Muscle layer of colon (tissue), 2 donors: ENCODE results near the gene RPS6KA4.

ENCODE experiments used
- H3K27ac ChIP-seq: one replicate; pipeline ENCODE4 v1.7.0; 2013; ENCODE audit warnings: low read depth, mild to moderate bottlenecking, low read length, moderate library complexity
- H3K27me3 ChIP-seq, 2 donors: one replicate each; pipeline ENCODE4 v1.7.0; 2013; ENCODE audit warnings: low read length in 2 of 2, mild to moderate bottlenecking in 2 of 2; ENCODE audit not compliant: insufficient read depth in 2 of 2, control insufficient read depth in 1 of 2
- H3K36me3 ChIP-seq: one replicate; pipeline ENCODE4 v1.7.0; 2013; ENCODE audit warnings: mild to moderate bottlenecking, low read length; ENCODE audit not compliant: insufficient read depth
- H3K4me1 ChIP-seq: one replicate; pipeline ENCODE4 v1.7.0; 2013; ENCODE audit warnings: mild to moderate bottlenecking, low read length; ENCODE audit not compliant: insufficient read depth
- H3K4me3 ChIP-seq, 2 donors: one replicate each; pipeline ENCODE4 v1.7.0; 2013; ENCODE audit warnings: low read length in 2 of 2, low read depth in 1 of 2, mild to moderate bottlenecking in 1 of 2, moderate library complexity in 1 of 2
- H3K9ac ChIP-seq: one replicate; pipeline ENCODE4 v1.7.0; 2013; ENCODE audit warnings: low read length
- H3K9me3 ChIP-seq: one replicate; pipeline ENCODE4 v1.7.0; 2013; ENCODE audit warnings: mild to moderate bottlenecking, low read length
- donor health status: abdominal sarcoma.
- donor health status: Adenocarcinoma of cecum.

Gene RPS6KA4

GRCh38 chr11:64387916-64388315 is 29.0 kb downstream of the RPS6KA4 start:
- H3K4me1 ChIP-seq, result peaks cover 28% of the 10 kb centered on the region

DNA sequence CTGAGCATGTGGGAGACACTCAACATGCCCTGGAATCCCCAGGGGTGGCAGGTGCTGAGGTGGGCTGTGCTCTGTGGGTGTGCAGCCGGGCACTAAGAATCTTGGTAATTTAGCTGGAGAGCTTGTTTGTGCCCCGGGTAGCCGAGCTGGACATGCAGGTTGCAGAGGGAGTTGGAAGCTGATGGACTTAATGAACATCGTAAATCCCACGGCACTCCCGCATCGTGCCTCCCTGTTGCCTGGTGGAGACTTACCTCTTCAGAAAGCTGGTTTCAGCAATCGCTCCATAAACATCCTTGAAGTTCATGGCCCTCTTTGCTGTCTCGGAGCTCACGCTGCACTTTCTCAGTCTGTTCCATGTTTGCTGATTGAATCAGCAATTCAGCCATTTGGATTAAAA is 29.9 kb downstream of the RPS6KA4 start:
- no peaks in the 10 kb centered on the region for H3K36me3 ChIP-seq
- H3K9me3 ChIP-seq, result no peaks in the 10 kb centered on the region
- peaks cover 28% of the 10 kb centered on the region for H3K4me1 ChIP-seq

More at GRCh38 chr11:64387916-64388315, 29.0 kb downstream of the RPS6KA4 start:
- no peak overlapping the region for H3K9ac ChIP-seq
- H3K27me3 ChIP-seq, result no peaks in the 10 kb centered on the region
- no peaks in the 10 kb centered on the region for H3K36me3 ChIP-seq
- H3K4me3 ChIP-seq, result no peak overlapping the region
- H3K9me3 ChIP-seq, result no peaks in the 10 kb centered on the region
- H3K27ac ChIP-seq, result no peak overlapping the region

DNA sequence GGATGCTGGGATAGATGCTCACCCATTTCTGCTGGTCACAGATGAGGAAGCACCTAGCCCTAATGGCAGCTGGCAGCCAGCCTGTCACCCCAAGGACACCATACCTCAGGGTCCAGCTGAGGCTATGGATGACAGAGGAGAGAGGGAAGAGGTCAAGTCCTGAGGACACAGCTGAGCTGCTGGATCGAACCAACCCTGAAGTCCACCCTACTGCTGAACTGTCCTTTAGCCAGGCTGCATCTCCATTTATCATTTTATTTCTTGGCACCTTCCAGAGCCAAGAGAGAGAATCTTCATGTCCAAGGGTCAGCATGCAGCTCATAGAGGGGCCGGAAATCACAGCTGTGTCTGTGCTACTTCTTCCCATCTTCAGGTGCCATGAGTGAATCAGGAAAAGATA is 30.9 kb downstream of the RPS6KA4 start:
- Histone ChIP-seq H3K4me1 (peaks cover 26% of the 10 kb centered on the region), H3K36me3 (no peaks in the 10 kb centered on the region), H3K9me3 (no peaks in the 10 kb centered on the region), H3K27me3 (no peaks in the 10 kb centered on the region), H3K27ac (no peak overlapping the region), H3K4me3 (no peak overlapping the region), H3K9ac (no peak overlapping the region)

More for the DNA sequence above, 29.9 kb downstream of the RPS6KA4 start:
- no peak overlapping the region for H3K27ac ChIP-seq
- H3K9ac ChIP-seq, result no peak overlapping the region
- no peak overlapping the region for H3K4me3 ChIP-seq
- no peaks in the 10 kb centered on the region for H3K27me3 ChIP-seq

- Histone ChIP-seq H3K9me3 (no peaks in the 10 kb centered on the region), H3K27ac (no peak overlapping the region), H3K27me3 (no peaks in the 10 kb centered on the region), H3K36me3 (no peaks in the 10 kb centered on the region), H3K4me3 (no peak overlapping the region), H3K4me1 (peaks cover 26% of the 10 kb centered on the region), H3K9ac (no peak overlapping the region)
These were observed 31.6 kb downstream of the RPS6KA4 start for GRCh38 chr11:64390558-64390957.

GRCh38 chr11:64391839-64392238 is 32.9 kb downstream of the RPS6KA4 start:
- H3K9me3 ChIP-seq, result no peaks in the 10 kb centered on the region
- no peaks in the 10 kb centered on the region for H3K36me3 ChIP-seq
- H3K4me1 ChIP-seq, result peaks cover 28% of the 10 kb centered on the region
- no peak overlapping the region for H3K9ac ChIP-seq
- H3K4me3 ChIP-seq, result no peak overlapping the region
- no peak overlapping the region for H3K27ac ChIP-seq
- no peaks in the 10 kb centered on the region for H3K27me3 ChIP-seq

DNA sequence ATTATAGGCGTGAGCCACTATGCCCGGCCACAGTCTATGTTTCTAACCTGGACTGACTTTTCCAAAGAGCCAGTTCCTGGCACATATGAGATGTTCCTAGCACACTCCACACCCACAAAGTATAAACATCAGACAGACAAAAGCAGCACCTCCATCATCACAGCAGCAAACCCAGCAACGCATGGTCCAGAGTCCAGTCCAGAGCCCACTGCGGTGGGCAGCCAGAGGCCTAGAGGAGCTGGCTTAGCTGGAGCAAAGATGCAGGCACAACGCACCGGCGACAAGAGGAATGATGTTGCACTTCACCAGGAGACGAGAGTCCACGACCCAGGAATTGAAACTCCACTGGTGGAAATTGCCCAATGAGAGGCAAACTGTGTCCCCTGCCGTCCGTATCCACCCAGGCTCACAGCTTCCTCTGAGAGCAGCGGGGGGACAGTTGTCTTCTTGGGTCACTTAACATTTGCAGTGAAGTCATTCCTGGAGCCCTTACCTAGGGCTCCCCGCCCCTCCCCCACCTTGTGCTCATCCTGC is 36.6 kb downstream of the RPS6KA4 start:
- H3K9ac ChIP-seq, result no peak overlapping the region
- no peaks in the 10 kb centered on the region for H3K9me3 ChIP-seq
- H3K27ac ChIP-seq, result no peak overlapping the region
- H3K4me1 ChIP-seq, result peaks cover 28% of the 10 kb centered on the region
- no peaks in the 10 kb centered on the region for H3K36me3 ChIP-seq
- no peaks in the 10 kb centered on the region for H3K27me3 ChIP-seq
- H3K4me3 ChIP-seq, result no peak overlapping the region

- Histone ChIP-seq H3K27me3 (no peaks in the 10 kb centered on the region), H3K36me3 (no peaks in the 10 kb centered on the region), H3K4me1 (peaks cover 28% of the 10 kb centered on the region), H3K9ac (no peak overlapping the region), H3K27ac (no peak overlapping the region), H3K4me3 (no peak overlapping the region), H3K9me3 (no peaks in the 10 kb centered on the region)
These were observed 37.2 kb downstream of the RPS6KA4 start for GRCh38 chr11:64396079-64396591.

GRCh38 chr11:64400102-64400501 is 41.1 kb downstream of the RPS6KA4 start:
- no peak overlapping the region for H3K4me3 ChIP-seq

GRCh38 chr11:64400667-64401066 is 41.7 kb downstream of the RPS6KA4 start:
- no peaks in the 10 kb centered on the region for H3K27me3 ChIP-seq
- H3K27ac ChIP-seq, result no peak overlapping the region
- no peaks in the 10 kb centered on the region for H3K36me3 ChIP-seq
- no peaks in the 10 kb centered on the region for H3K9me3 ChIP-seq
- H3K9ac ChIP-seq, result no peak overlapping the region
- H3K4me3 ChIP-seq, result no peak overlapping the region
- H3K4me1 ChIP-seq, result peaks cover 6% of the 10 kb centered on the region

More at GRCh38 chr11:64400102-64400501, 41.1 kb downstream of the RPS6KA4 start:
- H3K4me1 ChIP-seq, result peaks cover 11% of the 10 kb centered on the region
- no peaks in the 10 kb centered on the region for H3K36me3 ChIP-seq
- no peak overlapping the region for H3K27ac ChIP-seq
- H3K9ac ChIP-seq, result no peak overlapping the region
- H3K27me3 ChIP-seq, result no peaks in the 10 kb centered on the region
- H3K9me3 ChIP-seq, result no peaks in the 10 kb centered on the region

DNA sequence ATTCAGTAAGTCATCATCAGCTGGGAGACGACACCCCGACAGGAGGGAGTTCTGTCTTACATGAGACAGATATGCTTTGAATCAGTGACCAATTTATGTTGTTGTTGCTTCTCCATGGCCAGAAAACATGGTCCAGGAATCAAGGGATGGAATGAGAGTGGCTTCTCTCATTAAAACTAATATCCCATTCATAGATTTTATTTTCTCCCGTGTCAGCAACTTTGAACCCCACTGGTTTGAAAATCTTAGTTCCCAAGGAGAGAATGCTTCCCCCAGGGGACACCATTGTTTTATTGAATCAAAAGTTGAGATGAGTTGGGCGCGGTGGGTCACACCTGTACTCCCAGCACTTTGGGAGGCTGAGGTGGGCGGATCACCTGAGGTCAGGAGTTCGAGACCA is 42.8 kb downstream of the RPS6KA4 start:
- Histone ChIP-seq H3K4me1 (peaks cover 11% of the 10 kb centered on the region), H3K9me3 (no peaks in the 10 kb centered on the region), H3K27me3 (no peaks in the 10 kb centered on the region), H3K27ac (no peak overlapping the region), H3K9ac (no peak overlapping the region), H3K4me3 (no peak overlapping the region), H3K36me3 (no peaks in the 10 kb centered on the region)

GRCh38 chr11:64403106-64403505 is 44.1 kb downstream of the RPS6KA4 start:
- Histone ChIP-seq H3K4me1 (peaks cover 11% of the 10 kb centered on the region), H3K9me3 (no peaks in the 10 kb centered on the region), H3K4me3 (no peak overlapping the region)

GRCh38 chr11:64406221-64406946 is 47.4 kb downstream of the RPS6KA4 start:
- no peak overlapping the region for H3K9ac ChIP-seq
- no peak overlapping the region for H3K4me3 ChIP-seq
- no peaks in the 10 kb centered on the region for H3K9me3 ChIP-seq
- peaks cover 26% of the 10 kb centered on the region for H3K4me1 ChIP-seq
- no peak overlapping the region for H3K27ac ChIP-seq
- no peaks in the 10 kb centered on the region for H3K27me3 ChIP-seq
- H3K36me3 ChIP-seq, result no peaks in the 10 kb centered on the region

More at GRCh38 chr11:64403106-64403505, 44.1 kb downstream of the RPS6KA4 start:
- Histone ChIP-seq H3K9ac (no peak overlapping the region), H3K27me3 (no peaks in the 10 kb centered on the region), H3K36me3 (no peaks in the 10 kb centered on the region), H3K27ac (no peak overlapping the region)
